Measurements from ENCODE around the gene IL3RA.
"Not testable (repeated sequence)": the region's sequence is repeated elsewhere in the genome, so short reads cannot be mapped to it uniquely, and the experiment has no call there.

IL3RA gene

GRCh38 chrX:1425381-1425780, 88.8 kb downstream of the IL3RA start:
- no peak for DNase-seq (ENCODE audit: extremely low spot score)
- TF ChIP-seq, protein P1, sequence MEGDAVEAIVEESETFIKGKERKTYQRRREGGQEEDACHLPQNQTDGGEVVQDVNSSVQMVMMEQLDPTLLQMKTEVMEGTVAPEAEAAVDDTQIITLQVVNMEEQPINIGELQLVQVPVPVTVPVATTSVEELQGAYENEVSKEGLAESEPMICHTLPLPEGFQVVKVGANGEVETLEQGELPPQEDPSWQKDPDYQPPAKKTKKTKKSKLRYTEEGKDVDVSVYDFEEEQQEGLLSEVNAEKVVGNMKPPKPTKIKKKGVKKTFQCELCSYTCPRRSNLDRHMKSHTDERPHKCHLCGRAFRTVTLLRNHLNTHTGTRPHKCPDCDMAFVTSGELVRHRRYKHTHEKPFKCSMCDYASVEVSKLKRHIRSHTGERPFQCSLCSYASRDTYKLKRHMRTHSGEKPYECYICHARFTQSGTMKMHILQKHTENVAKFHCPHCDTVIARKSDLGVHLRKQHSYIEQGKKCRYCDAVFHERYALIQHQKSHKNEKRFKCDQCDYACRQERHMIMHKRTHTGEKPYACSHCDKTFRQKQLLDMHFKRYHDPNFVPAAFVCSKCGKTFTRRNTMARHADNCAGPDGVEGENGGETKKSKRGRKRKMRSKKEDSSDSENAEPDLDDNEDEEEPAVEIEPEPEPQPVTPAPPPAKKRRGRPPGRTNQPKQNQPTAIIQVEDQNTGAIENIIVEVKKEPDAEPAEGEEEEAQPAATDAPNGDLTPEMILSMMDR (IDR thresholded peaks at IDR 0.05; ENCODE audit: control extremely low read depth, extremely low read depth, low read depth, missing control alignments), result no peak
- ChIA-PET POLR2A (no interaction called here), CTCF (no interaction called here)

GRCh38 chrX:1426321-1426720, 89.7 kb downstream of the IL3RA start:
- CTCF ChIA-PET; POLR2A ChIA-PET; DNase-seq (ENCODE audit: extremely low spot score): not testable (repeated sequence)

DNA sequence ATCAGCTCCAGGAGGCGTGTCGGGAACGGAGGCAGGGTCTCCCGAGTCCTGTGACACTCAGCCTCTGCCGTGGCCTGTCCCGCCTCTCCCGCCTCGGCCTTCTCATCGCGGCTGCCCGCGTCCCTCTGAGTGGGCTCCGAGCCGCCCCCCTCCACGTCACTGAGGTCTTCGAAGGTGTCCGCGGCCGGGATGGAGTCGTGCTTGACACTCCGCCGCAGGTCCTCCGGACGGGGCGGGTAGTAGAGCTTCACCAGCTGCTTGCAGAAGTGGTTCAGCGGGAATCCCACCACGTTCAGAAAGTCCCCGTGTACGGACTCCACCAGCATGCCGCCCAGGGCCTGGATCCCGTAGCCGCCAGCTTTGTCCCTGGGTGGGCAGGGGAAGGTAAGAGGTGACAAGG, 91.2 kb downstream of the IL3RA start:
- TF ChIP-seq, protein P1 (IDR thresholded peaks at IDR 0.05; ENCODE audit: control extremely low read depth, extremely low read depth, low read depth, missing control alignments), result no peak
- CTCF ChIA-PET, result no interaction called here
- POLR2A ChIA-PET, result no interaction called here
- DNase-seq (ENCODE audit: extremely low spot score), result no peak

DNA sequence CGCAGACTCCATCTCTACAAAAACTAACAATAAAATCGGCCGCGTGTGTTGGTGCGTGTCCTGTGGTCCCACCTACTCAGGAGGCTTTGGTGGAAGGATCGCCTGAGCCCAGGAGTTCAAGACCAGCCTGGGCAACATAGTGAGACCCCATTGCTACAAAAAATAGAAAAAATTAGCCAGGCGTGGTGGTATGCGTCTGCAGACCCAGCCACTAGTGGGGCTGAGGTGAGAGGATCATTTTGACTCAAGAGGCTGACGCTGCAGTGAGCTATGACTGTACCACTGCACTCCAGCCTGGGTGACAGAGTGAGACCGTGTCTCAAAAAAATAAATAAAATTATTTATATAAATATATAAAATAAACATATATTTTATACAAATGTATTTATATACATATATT, 93.9 kb downstream of the IL3RA start:
- POLR2A ChIA-PET, result no interaction called here
- DNase-seq (ENCODE audit: extremely low spot score), result no peak
- TF ChIP-seq, protein P1 (IDR thresholded peaks at IDR 0.05; ENCODE audit: control extremely low read depth, extremely low read depth, low read depth, missing control alignments), result no peak
- CTCF ChIA-PET, result no interaction called here

Measured in GM10248 (cell line).